ENCODE results near the gene SMAD1. TPM values are rescaled to one million over a fixed set of nuclear protein-coding genes. Genes with fewer than 3 reads are reported as not detected.

SMAD1 gene
- total RNA-seq, 1 donor from 2014 or later = 82.8 TPM

DNA sequence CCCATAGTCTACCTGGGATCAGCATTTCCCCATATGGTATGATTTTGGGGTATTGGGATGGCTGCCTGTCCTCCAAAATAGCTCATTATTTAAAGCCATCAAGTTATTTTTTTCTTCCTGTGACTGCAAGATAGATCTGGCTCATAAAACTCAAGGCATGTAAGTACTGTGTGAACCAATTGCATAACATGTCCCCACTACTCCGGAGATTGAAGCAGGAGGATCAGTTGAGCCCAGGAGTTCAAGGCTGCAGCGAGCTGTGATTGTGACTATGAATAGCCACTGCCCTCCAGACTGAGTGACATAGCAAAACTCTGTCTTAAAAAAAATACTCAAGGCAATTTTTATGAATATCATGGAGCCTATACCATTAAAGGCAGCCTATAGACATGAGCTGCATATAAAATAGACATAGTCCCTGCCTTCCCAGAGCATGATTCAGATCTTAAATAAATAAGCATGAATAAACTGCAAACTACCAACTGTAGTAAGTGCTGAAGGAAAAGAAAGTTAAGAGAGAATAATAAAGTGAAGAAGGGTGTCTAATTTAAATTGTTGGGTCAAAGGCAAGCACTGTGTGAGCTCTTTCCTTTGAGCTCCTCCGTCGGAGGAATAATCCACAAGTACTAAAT, 120.6 kb downstream of the SMAD1 start:
- Mint-ChIP-seq H3K9me3 (ENCODE audit: unreplicated experiment) (peaks cover 3% of the 10 kb centered on the region), H3K27me3 (ENCODE audit: unreplicated experiment) (no peaks in the 10 kb centered on the region), H3K27ac (ENCODE audit: unreplicated experiment) (no peak overlapping the region), H3K4me1 (ENCODE audit: unreplicated experiment) (no peaks in the 10 kb centered on the region), H3K36me3 (ENCODE audit: low read depth, unreplicated experiment) (peaks cover 3% of the 10 kb centered on the region), H3K4me3 (ENCODE audit: unreplicated experiment) (no peak overlapping the region)
- DNase-seq (ENCODE audit: low spot score) = no peak
- no peak for TF ChIP-seq CTCF (IDR thresholded peaks at IDR 0.05; ENCODE audit: unreplicated experiment)

DNA sequence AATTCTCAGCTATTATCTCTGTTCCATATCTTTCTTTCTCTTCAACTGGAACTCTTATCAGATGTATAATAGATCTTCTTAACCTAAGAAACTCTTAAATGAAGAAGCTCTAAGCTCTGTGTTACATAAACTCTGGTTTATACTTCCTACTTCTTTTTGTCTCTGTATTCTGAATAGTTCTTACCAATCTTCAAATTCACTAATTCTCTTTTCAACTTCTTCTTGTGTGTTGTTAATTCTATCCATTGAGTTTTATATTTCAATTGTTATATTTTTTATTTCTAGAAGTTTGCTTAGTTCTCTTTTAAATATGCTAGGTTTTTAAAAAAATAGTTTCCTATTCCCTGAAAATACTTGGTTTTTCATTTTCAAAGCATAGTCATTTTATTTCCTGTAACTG, 124.3 kb downstream of the SMAD1 start:
- Mint-ChIP-seq H3K27me3 (ENCODE audit: unreplicated experiment) (no peaks in the 10 kb centered on the region), H3K9me3 (ENCODE audit: unreplicated experiment) (no peaks in the 10 kb centered on the region), H3K36me3 (ENCODE audit: low read depth, unreplicated experiment) (no peaks in the 10 kb centered on the region), H3K4me1 (ENCODE audit: unreplicated experiment) (peaks cover 11% of the 10 kb centered on the region), H3K27ac (ENCODE audit: unreplicated experiment) (no peak overlapping the region), H3K4me3 (ENCODE audit: unreplicated experiment) (no peak overlapping the region)
- no peak for TF ChIP-seq CTCF (IDR thresholded peaks at IDR 0.05; ENCODE audit: unreplicated experiment)
- DNase-seq (ENCODE audit: low spot score) = no peak

Other genes starting within 250 kb of the SMAD1 start
- gene MMAA, start 137.5 kb downstream of the SMAD1 start, total RNA-seq (ENCODE audit: unreplicated experiment) = 7.7 TPM
- not detected for gene C4orf51, start 198.3 kb downstream of the SMAD1 start, total RNA-seq (ENCODE audit: unreplicated experiment)

Data from endothelial cell (in vitro differentiated cells).